HCT116 (cell line): Measurements from ENCODE around the gene BNC2. TPM values are rescaled to one million over a fixed set of nuclear protein-coding genes. Genes with fewer than 3 reads are reported as not detected.

Experiments used
- ATAC-seq: fragments of 200-7000 bp; cut with Tn5 transposase; 2 replicates; pipeline ENCODE4 v1.9.1; 2020; ENCODE audit warnings: mild to moderate bottlenecking, moderate library complexity
- BruUV-seq: library from RNA; stranded (reverse); fragments of 400-500 nt; replicated peaks from 2 replicates; lab custom pipeline; 2021; lab: Mats Ljungman, UMichigan
- CTCF ChIA-PET: fragments of 300-600 bp; sonication (Branson Sonifier 250); formaldehyde crosslinking; loops from one replicate; lab custom pipeline; 2021; ENCODE audit warnings: antibody characterized with exemption; lab: Charles Lee
- POLR2A ChIA-PET: fragments of 300-600, 350-600 bp; sonication (Branson Sonifier 250); formaldehyde crosslinking; loops from one replicate; lab custom pipeline; 2021; ENCODE audit warnings: antibody characterized with exemption; lab: Charles Lee
- RAD21 ChIA-PET, 2 experiments: fragments of 300-600 bp; sonication (Branson Sonifier 250); formaldehyde crosslinking; loops; one replicate each; lab custom pipeline; 2023; ENCODE audit warnings: low total read pairs in 2 of 2; ENCODE audit not compliant: uncharacterized antibody in 2 of 2, unreplicated experiment in 2 of 2, low non-redundant PET in 1 of 2; lab: Charles Lee
- DNase-seq: peaks from one replicate; pipeline ENCODE4 v3.0.0-alpha.2; 2010; ENCODE audit warnings: low read depth, low spot score
- H2AFZ ChIP-seq: fragments of 200-600 bp; shearing (Covaris generic), sonication (generic); 2 replicates; pipeline ENCODE4 v1.6.1; 2017; ENCODE audit warnings: low read depth, mixed run types, mixed read lengths, antibody characterized with exemption, low read length; ENCODE audit not compliant: poor library complexity, severe bottlenecking
- H3K27ac ChIP-seq: 2 replicates; pipeline ENCODE4 v1.5.1; 2012; ENCODE audit warnings: low read depth, low read length
- H3K27me3 ChIP-seq: fragments of 200-600 bp; sonication (generic); 2 replicates; pipeline ENCODE4 v1.6.1; 2016; ENCODE audit warnings: mixed run types, low read length, mixed read lengths; ENCODE audit not compliant: insufficient read depth
- H3K36me3 ChIP-seq, 2 experiments: fragments of 200-500 bp in 1 of 2; fragments of 200-600 bp in 1 of 2; sonication (Bioruptor generic) in 1 of 2; sonication (generic) in 1 of 2; 2 replicates each; pipeline versions ENCODE4 v1.5.1 to v1.6.1; 2014 to 2016; ENCODE audit warnings: low read length in 2 of 2, inconsistent platforms in 1 of 2, mixed read lengths in 1 of 2, mixed run types in 1 of 2; ENCODE audit not compliant: insufficient read depth in 2 of 2, control insufficient read depth in 1 of 2
- H3K4me1 ChIP-seq, 2 experiments: fragments of 200-600 bp in 1 of 2; sonication (generic) in 1 of 2; 2 replicates each; pipeline versions ENCODE4 v1.5.1 to v1.6.1; 2012 to 2017; ENCODE audit warnings: low read length in 2 of 2, inconsistent platforms in 1 of 2, mild to moderate bottlenecking in 1 of 2, mixed read lengths in 1 of 2, mixed run types in 1 of 2, moderate library complexity in 1 of 2; ENCODE audit not compliant: insufficient read depth in 2 of 2, control insufficient read depth in 1 of 2
- H3K4me2 ChIP-seq: fragments of 200-600 bp; sonication (generic); 2 replicates; pipeline ENCODE4 v1.6.1; 2017; ENCODE audit warnings: mixed run types, low read length, mixed read lengths
- H3K4me3 ChIP-seq, 2 experiments: fragments of 200-600 bp in 1 of 2; sonication (generic) in 1 of 2; replicated peaks in 1 of 2; 2 replicates each; pipeline ENCODE4 v1.5.1; 2011 to 2016; ENCODE audit warnings: low read length in 2 of 2, control low read depth in 1 of 2, low read depth in 1 of 2, mild to moderate bottlenecking in 1 of 2, mixed read lengths in 1 of 2, mixed run types in 1 of 2
- H3K79me2 ChIP-seq: fragments of 200-600 bp; sonication (generic); 2 replicates; pipeline ENCODE4 v1.6.1; 2017; ENCODE audit warnings: mild to moderate bottlenecking, mixed run types, low read length, moderate library complexity, mixed read lengths; ENCODE audit not compliant: insufficient read depth
- H3K9ac ChIP-seq: fragments of 200-600 bp; sonication (generic); 2 replicates; pipeline ENCODE4 v1.6.1; 2016; ENCODE audit warnings: low read length, mixed read lengths
- H3K9me2 ChIP-seq: fragments of 200-600 bp; sonication (generic), shearing (Covaris generic); 2 replicates; pipeline ENCODE4 v1.6.1; 2017; ENCODE audit warnings: mixed run types, mild to moderate bottlenecking, moderate library complexity; ENCODE audit not compliant: insufficient read depth
- H3K9me3 ChIP-seq, 2 experiments: fragments of 200-500 bp in 1 of 2; fragments of 200-600 bp in 1 of 2; sonication (Bioruptor generic) in 1 of 2; sonication (generic) in 1 of 2; 2 replicates each; pipeline ENCODE4 v1.6.1; 2014 to 2017; ENCODE audit warnings: low read length in 2 of 2, mixed read lengths in 2 of 2, inconsistent platforms in 1 of 2, low read depth in 1 of 2, mild to moderate bottlenecking in 1 of 2, mixed run types in 1 of 2, moderate library complexity in 1 of 2; ENCODE audit not compliant: control insufficient read depth in 1 of 2, insufficient read depth in 1 of 2
- H4K20me1 ChIP-seq: fragments of 200-600 bp; sonication (generic), shearing (Covaris generic); 2 replicates; pipeline ENCODE4 v1.6.1; 2017; ENCODE audit warnings: mixed run types, mild to moderate bottlenecking, moderate library complexity; ENCODE audit not compliant: insufficient read depth
- CBX3 ChIP-seq: IDR thresholded peaks from 2 replicates; pipeline ENCODE4 v1.6.1; 2012; ENCODE audit warnings: low read depth
- CEBPB ChIP-seq: IDR thresholded peaks from 2 replicates; pipeline ENCODE4 v1.6.1; 2012; ENCODE audit warnings: low read depth
- EGR1 ChIP-seq: IDR thresholded peaks from 2 replicates; pipeline ENCODE4 v1.6.1; 2012; ENCODE audit warnings: low read depth
- ELF1 ChIP-seq: IDR thresholded peaks from 2 replicates; pipeline ENCODE4 v1.6.1; 2012; ENCODE audit warnings: low read depth, borderline replicate concordance
- EZH2 ChIP-seq: fragments of 200-600 bp; sonication (generic); IDR thresholded peaks from 2 replicates; pipeline ENCODE4 v1.6.1; 2017; ENCODE audit warnings: antibody characterized with exemption, mixed run types
- EZH2phosphoT487 ChIP-seq: fragments of 200-600 bp; IDR thresholded peaks from 2 replicates; pipeline ENCODE4 v1.6.1; 2018; ENCODE audit warnings: antibody characterized with exemption, borderline replicate concordance
- FOSL1 ChIP-seq: IDR thresholded peaks from 2 replicates; pipeline ENCODE4 v1.6.1; 2012; ENCODE audit warnings: low read depth
- JUND ChIP-seq: IDR thresholded peaks from 2 replicates; pipeline ENCODE4 v1.6.1; 2012
- RAD21 ChIP-seq: IDR thresholded peaks from 2 replicates; pipeline ENCODE4 v1.6.1; 2012; ENCODE audit warnings: low read depth, mild to moderate bottlenecking
- SIN3A ChIP-seq: IDR thresholded peaks from 2 replicates; pipeline ENCODE4 v1.6.1; 2012; ENCODE audit warnings: low read depth
- SP1 ChIP-seq: IDR thresholded peaks from 2 replicates; pipeline ENCODE4 v1.6.1; 2012; ENCODE audit warnings: low read depth
- TCF7L2 ChIP-seq: IDR thresholded peaks from 2 replicates; pipeline ENCODE4 v1.7.0; 2011; ENCODE audit warnings: borderline replicate concordance, inconsistent platforms; ENCODE audit not compliant: insufficient read depth, insufficient read length; ENCODE audit errors: extremely low read depth
- YY1 ChIP-seq: IDR thresholded peaks from 2 replicates; pipeline ENCODE4 v1.6.1; 2011; ENCODE audit warnings: low read length, low read depth, moderate library complexity, mild to moderate bottlenecking; ENCODE audit not compliant: insufficient replicate concordance; ENCODE audit errors: extremely low read depth
- intact Hi-C: fragments of 100-400 bp; cut with micrococcal nuclease; formaldehyde crosslinking; loops from 2 replicates; pipeline ENCODE4 v1.10.0; 2022
- total RNA-seq: library from RNA; stranded (reverse); gene quantifications from one replicate; pipeline ENCODE4 v1.2.1, GENCODE V29; 2021; ENCODE audit not compliant: unreplicated experiment
- TF ChIP-seq, protein P1 (sequence below): IDR thresholded peaks from 2 replicates; pipeline ENCODE4 v1.6.1; 2012
- TF ChIP-seq, protein P2 (sequence below), 3 experiments: fragments of 200-600 bp in 1 of 3; sonication (generic) in 1 of 3; IDR thresholded peaks in 2 of 3; conservative IDR thresholded peaks in 1 of 3; 2 replicates each; pipeline ENCODE4 v1.5.1; 2012 to 2017; ENCODE audit warnings: low read depth in 2 of 3, low read length in 2 of 3, antibody characterized with exemption in 1 of 3, borderline replicate concordance in 1 of 3, control low read depth in 1 of 3, mild to moderate bottlenecking in 1 of 3, mixed read lengths in 1 of 3, mixed run types in 1 of 3, moderate library complexity in 1 of 3; ENCODE audit not compliant: insufficient read depth in 1 of 3
- TF ChIP-seq, protein P3 (sequence below): IDR thresholded peaks from 2 replicates; pipeline ENCODE4 v1.6.1; 2012
- TF ChIP-seq, protein P4 (sequence below): IDR thresholded peaks from 2 replicates; pipeline ENCODE4 v1.6.1; 2011; ENCODE audit warnings: mild to moderate bottlenecking, low read length, moderate library complexity; ENCODE audit not compliant: insufficient replicate concordance; ENCODE audit errors: extremely low read depth

The BNC2 gene
- total RNA-seq, 1 experiment from 2014 or later: 0.37 TPM

DNA sequence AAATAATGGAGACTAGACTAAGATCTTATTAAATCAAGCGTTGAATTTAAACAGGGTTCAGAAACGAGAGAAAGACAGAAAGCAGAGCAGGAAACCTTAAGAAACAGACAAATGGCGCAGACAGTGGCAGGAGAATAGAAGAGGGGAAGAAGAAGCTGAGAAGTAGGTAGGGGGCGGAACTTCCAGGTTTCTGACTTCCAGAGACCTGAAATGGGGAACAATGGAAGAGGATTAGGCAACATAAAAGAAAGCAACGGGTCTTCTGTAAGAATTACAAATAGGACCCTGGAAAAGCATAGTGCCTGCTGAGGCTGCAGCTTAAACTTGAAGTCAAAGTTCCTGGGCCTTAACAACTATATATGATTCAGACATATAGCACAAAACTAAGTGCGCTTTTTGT lies 101.7 kb downstream of the BNC2 start:
- Histone ChIP-seq H3K36me3 (no peaks in the 10 kb centered on the region), H3K4me1 (no peaks in the 10 kb centered on the region), H3K4me2 (no peak overlapping the region), H3K4me3 (no peak overlapping the region), H3K9me2 (no peaks in the 10 kb centered on the region), H3K79me2 (no peaks in the 10 kb centered on the region), H3K9me3 (no peaks in the 10 kb centered on the region), H3K27me3 (0 out of 2 replicates have a peak, but pooled peaks cover 8% of the 10 kb centered on the region), H2AFZ (no peak overlapping the region), H4K20me1 (no peaks in the 10 kb centered on the region), H3K27ac (no peak overlapping the region), H3K9ac (no peak overlapping the region)
- DNase-seq (no peak), ATAC-seq (no peak)
- CTCF ChIA-PET: no interaction called here
- TF ChIP-seq FOSL1 (no peak), JUND (no peak), SIN3A (no peak), CEBPB (no peak), YY1 (no peak), CBX3 (no peak), EZH2phosphoT487 (no peak), SP1 (no peak), EZH2 (no peak)
- RAD21 ChIA-PET: no interaction called here
- intact Hi-C loops: no loop called here
- POLR2A ChIA-PET: no interaction called here
- BruUV-seq: no TSS peak

DNA sequence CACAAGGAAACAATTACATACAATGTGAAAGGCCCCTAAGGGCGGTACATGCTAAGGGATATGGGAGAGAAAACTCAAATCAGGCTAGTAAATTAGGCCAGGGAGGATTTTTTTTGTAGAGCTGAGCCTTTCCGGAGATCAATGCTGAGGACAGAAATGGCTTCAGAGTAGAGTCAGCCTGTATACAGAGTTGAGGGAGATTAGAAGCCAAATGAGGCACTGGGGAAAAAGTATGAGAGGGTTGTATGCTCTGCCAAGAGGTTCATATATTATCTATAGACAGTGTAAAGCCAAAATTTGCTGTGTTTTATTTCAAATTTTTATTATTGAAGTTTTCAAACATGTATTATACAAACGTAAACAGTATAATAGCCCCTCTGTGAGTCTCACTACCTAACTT lies 103.1 kb downstream of the BNC2 start:
- ATAC-seq (no peak), DNase-seq (no peak)
- no peak overlapping the region for H3K9ac ChIP-seq
- no peak overlapping the region for H3K27ac ChIP-seq
- intact Hi-C loops: no loop called here
- no peak overlapping the region for H2AFZ ChIP-seq
- no peaks in the 10 kb centered on the region for H3K36me3 ChIP-seq
- CTCF ChIA-PET: no interaction called here
- H3K4me1 ChIP-seq: no peaks in the 10 kb centered on the region
- no peak overlapping the region for H3K4me3 ChIP-seq
- H3K27me3 ChIP-seq: 0 out of 2 replicates have a peak, but pooled peaks cover 8% of the 10 kb centered on the region
- BruUV-seq: no TSS peak
- H3K79me2 ChIP-seq: no peaks in the 10 kb centered on the region
- POLR2A ChIA-PET: no interaction called here
- H3K9me3 ChIP-seq: no peaks in the 10 kb centered on the region
- RAD21 ChIA-PET: no interaction called here
- H3K4me2 ChIP-seq: no peak overlapping the region
- H3K9me2 ChIP-seq: no peaks in the 10 kb centered on the region
- no peaks in the 10 kb centered on the region for H4K20me1 ChIP-seq
- TF ChIP-seq RAD21 (no peak), EZH2 (no peak), FOSL1 (no peak), CBX3 (no peak), ELF1 (no peak), TCF7L2 (no peak), JUND (no peak), CEBPB (no peak), SP1 (no peak), EGR1 (no peak), YY1 (no peak)
- TF ChIP-seq, protein P1, sequence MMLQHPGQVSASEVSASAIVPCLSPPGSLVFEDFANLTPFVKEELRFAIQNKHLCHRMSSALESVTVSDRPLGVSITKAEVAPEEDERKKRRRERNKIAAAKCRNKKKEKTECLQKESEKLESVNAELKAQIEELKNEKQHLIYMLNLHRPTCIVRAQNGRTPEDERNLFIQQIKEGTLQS: no peak
- TF ChIP-seq, protein P2, sequence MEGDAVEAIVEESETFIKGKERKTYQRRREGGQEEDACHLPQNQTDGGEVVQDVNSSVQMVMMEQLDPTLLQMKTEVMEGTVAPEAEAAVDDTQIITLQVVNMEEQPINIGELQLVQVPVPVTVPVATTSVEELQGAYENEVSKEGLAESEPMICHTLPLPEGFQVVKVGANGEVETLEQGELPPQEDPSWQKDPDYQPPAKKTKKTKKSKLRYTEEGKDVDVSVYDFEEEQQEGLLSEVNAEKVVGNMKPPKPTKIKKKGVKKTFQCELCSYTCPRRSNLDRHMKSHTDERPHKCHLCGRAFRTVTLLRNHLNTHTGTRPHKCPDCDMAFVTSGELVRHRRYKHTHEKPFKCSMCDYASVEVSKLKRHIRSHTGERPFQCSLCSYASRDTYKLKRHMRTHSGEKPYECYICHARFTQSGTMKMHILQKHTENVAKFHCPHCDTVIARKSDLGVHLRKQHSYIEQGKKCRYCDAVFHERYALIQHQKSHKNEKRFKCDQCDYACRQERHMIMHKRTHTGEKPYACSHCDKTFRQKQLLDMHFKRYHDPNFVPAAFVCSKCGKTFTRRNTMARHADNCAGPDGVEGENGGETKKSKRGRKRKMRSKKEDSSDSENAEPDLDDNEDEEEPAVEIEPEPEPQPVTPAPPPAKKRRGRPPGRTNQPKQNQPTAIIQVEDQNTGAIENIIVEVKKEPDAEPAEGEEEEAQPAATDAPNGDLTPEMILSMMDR (IDR thresholded peaks at IDR 0.05 in 2 of 3, conservative IDR thresholded peaks at IDR 0.05 in 1 of 3; ENCODE audit: borderline replicate concordance in 1 of 3, insufficient read depth in 1 of 3, low read depth in 2 of 3, low read length in 2 of 3): no peak
- TF ChIP-seq, protein P3, sequence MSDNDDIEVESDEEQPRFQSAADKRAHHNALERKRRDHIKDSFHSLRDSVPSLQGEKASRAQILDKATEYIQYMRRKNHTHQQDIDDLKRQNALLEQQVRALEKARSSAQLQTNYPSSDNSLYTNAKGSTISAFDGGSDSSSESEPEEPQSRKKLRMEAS: no peak
- TF ChIP-seq, protein P4, sequence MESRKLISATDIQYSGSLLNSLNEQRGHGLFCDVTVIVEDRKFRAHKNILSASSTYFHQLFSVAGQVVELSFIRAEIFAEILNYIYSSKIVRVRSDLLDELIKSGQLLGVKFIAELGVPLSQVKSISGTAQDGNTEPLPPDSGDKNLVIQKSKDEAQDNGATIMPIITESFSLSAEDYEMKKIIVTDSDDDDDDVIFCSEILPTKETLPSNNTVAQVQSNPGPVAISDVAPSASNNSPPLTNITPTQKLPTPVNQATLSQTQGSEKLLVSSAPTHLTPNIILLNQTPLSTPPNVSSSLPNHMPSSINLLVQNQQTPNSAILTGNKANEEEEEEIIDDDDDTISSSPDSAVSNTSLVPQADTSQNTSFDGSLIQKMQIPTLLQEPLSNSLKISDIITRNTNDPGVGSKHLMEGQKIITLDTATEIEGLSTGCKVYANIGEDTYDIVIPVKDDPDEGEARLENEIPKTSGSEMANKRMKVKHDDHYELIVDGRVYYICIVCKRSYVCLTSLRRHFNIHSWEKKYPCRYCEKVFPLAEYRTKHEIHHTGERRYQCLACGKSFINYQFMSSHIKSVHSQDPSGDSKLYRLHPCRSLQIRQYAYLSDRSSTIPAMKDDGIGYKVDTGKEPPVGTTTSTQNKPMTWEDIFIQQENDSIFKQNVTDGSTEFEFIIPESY: no peak
